ENCODE results near the gene METTL24. TPM values are rescaled to one million over a fixed set of nuclear protein-coding genes. Genes with fewer than 3 reads are reported as not detected.

METTL24 gene
- total RNA-seq, 1 experiment from 2014 or later = 0.61 TPM

DNA sequence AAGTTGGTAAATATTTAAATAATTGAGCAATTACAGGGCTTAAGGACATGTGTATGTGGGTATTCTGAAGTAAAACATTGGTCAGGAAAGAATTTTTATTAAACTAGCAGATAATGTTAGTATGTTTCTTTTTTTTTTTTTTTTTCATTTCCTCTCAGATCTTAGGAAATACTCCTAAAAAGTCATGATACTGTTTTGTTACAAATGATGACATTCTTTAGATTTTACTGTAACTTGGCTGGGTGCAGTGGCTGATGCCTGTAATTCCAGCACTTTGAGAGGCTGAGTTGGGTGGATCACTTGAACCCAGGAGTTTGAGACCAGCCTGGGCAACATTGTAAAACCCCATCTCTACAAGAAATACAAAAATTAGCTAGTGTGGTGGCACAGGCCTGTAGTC is 136.4 kb downstream of the METTL24 start:
- no peaks in the 10 kb centered on the region for H3K4me1 Mint-ChIP-seq
- no peak overlapping the region for H3K9ac ChIP-seq (ENCODE audit: extremely low read depth, insufficient read length, low read length)
- H3K4me2 ChIP-seq (ENCODE audit: insufficient read depth, insufficient read length, low read length) = no peak overlapping the region
- TF ChIP-seq, protein P1, sequence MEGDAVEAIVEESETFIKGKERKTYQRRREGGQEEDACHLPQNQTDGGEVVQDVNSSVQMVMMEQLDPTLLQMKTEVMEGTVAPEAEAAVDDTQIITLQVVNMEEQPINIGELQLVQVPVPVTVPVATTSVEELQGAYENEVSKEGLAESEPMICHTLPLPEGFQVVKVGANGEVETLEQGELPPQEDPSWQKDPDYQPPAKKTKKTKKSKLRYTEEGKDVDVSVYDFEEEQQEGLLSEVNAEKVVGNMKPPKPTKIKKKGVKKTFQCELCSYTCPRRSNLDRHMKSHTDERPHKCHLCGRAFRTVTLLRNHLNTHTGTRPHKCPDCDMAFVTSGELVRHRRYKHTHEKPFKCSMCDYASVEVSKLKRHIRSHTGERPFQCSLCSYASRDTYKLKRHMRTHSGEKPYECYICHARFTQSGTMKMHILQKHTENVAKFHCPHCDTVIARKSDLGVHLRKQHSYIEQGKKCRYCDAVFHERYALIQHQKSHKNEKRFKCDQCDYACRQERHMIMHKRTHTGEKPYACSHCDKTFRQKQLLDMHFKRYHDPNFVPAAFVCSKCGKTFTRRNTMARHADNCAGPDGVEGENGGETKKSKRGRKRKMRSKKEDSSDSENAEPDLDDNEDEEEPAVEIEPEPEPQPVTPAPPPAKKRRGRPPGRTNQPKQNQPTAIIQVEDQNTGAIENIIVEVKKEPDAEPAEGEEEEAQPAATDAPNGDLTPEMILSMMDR (conservative IDR thresholded peaks at IDR 0.05) = no peak
- no peak overlapping the region for H3K27ac ChIP-seq (ENCODE audit: insufficient read length, low read depth, low read length)
- H2BK20ac ChIP-seq (ENCODE audit: low read depth, low read length, poor library complexity, severe bottlenecking) = no peak overlapping the region
- no peak overlapping the region for H2BK5ac ChIP-seq (ENCODE audit: insufficient read length, low read length)
- H3K23ac ChIP-seq (ENCODE audit: insufficient read length, low read depth, low read length) = no peak overlapping the region
- H3K36me3 Mint-ChIP-seq (ENCODE audit: insufficient read depth in 1 of 3, low read depth in 3 of 3) = peaks cover 9 to 46% (median 33%) of the 10 kb centered on the region in 3 experiments
- H3K18ac ChIP-seq (ENCODE audit: insufficient read length, low read depth, low read length) = no peak overlapping the region
- H4K20me1 ChIP-seq (ENCODE audit: control insufficient read depth, insufficient read depth, insufficient read length) = no peaks in the 10 kb centered on the region
- no peak overlapping the region for H4K91ac ChIP-seq (ENCODE audit: insufficient read length, low read depth, low read length)
- no peak overlapping the region for H2BK15ac ChIP-seq (ENCODE audit: low read depth, low read length)
- no peak overlapping the region for H2AK5ac ChIP-seq (ENCODE audit: insufficient read length, low read length)
- no peak for DNase-seq
- no peak overlapping the region for H2BK120ac ChIP-seq (ENCODE audit: low read depth, low read length, poor library complexity, severe bottlenecking)
- no peak overlapping the region for H4K5ac ChIP-seq (ENCODE audit: insufficient read length, low read depth, low read length)
- H3K79me1 ChIP-seq (ENCODE audit: insufficient read depth, low read depth, low read length, poor library complexity, severe bottlenecking) = no peaks in the 10 kb centered on the region
- H3K56ac ChIP-seq (ENCODE audit: insufficient read length, low read depth, low read length) = no peak overlapping the region
- H3K4ac ChIP-seq (ENCODE audit: low read depth, low read length) = no peak overlapping the region
- no peaks in the 10 kb centered on the region for H3K23me2 ChIP-seq (ENCODE audit: insufficient read length, low read depth, low read length, poor library complexity, severe bottlenecking)
- no peaks in the 10 kb centered on the region for H3K4me1 ChIP-seq (ENCODE audit: insufficient read depth, low read length)
- no peaks in the 10 kb centered on the region for H3K9me3 ChIP-seq (ENCODE audit: control insufficient read depth, low read depth, low read length)
- H3K14ac ChIP-seq (ENCODE audit: insufficient read depth, low read length) = no peak overlapping the region
- no peak overlapping the region for H3T11ph ChIP-seq (ENCODE audit: low read length)
- no peak overlapping the region for H4K8ac ChIP-seq (replicated peaks; ENCODE audit: insufficient read length, low read depth, low read length)
- H3K79me2 ChIP-seq (ENCODE audit: insufficient read depth, low read length) = no peaks in the 10 kb centered on the region
- no peaks in the 10 kb centered on the region for H3K27me3 Mint-ChIP-seq (ENCODE audit: low read depth)
- no peak overlapping the region for H2BK12ac ChIP-seq (ENCODE audit: insufficient read length, low read depth, low read length)
- no peak overlapping the region for H3K27ac Mint-ChIP-seq
- H3K27me3 ChIP-seq (ENCODE audit: insufficient read depth, low read length) = no peaks in the 10 kb centered on the region
- no peak overlapping the region for H2AFZ ChIP-seq (ENCODE audit: low read length)
- H3K4me3 Mint-ChIP-seq = no peak overlapping the region
- H3K9me3 Mint-ChIP-seq = no peaks in the 10 kb centered on the region; a peak in 1 of 5 replicates

Measured in H9 (cell line).